ENCODE measurements around the gene PUM1.

- TF ChIP-seq CTCF (conservative IDR thresholded peaks at IDR 0.05 in 1 of 2, IDR thresholded peaks at IDR 0.05 in 1 of 2; ENCODE audit: low read depth in 1 of 2, low read length in 2 of 2) = no peak
- no peak for TF ChIP-seq EZH2 (IDR thresholded peaks at IDR 0.05; ENCODE audit: low read length, missing control alignments)
Measured at GRCh38 chr1:30882678-30883388, 182.7 kb downstream of the PUM1 start.
